Measurements from ENCODE around the gene TAS2R13. TPM values are rescaled to one million over a fixed set of nuclear protein-coding genes. Genes with fewer than 3 reads are reported as not detected.

The TAS2R13 gene
- total RNA-seq, 4 donors from 2014 or later: 4.3 to 15.6 (median 7.4) TPM

GRCh38 chr12:10861366-10861765 is 48.0 kb downstream of the TAS2R13 start:
- H3K36me3 ChIP-seq: no peaks in the 10 kb centered on the region
- no peaks in the 10 kb centered on the region for H3K27me3 ChIP-seq
- H3K27ac ChIP-seq: no peak overlapping the region
- intact Hi-C loops (cut with DNase I): no loop called here
- H3K4me1 ChIP-seq: no peaks in the 10 kb centered on the region
- no peak overlapping the region for H3K4me3 ChIP-seq (replicated peaks in 1 of 3)
- no peaks in the 10 kb centered on the region for H3K9me3 ChIP-seq
- 85 to 97% methylated on average over 2 of the region's 2 CpGs for WGBS, 2 donors
- no peak for DNase-seq
- TF ChIP-seq POLR2A (IDR thresholded peaks at IDR 0.05) (no peak), CTCF (IDR thresholded peaks at IDR 0.05) (no peak)

Other genes starting within 250 kb of the TAS2R13 start
- gene STYK1, start 235.5 kb downstream of the TAS2R13 start, total RNA-seq: under 1 TPM in 1 of 4 donors, not detected in 3; 0.40 TPM
- 100 to 1,000 TPM; 123 to 351 (median 233) TPM for gene YBX3, start 186.2 kb downstream of the TAS2R13 start, total RNA-seq
- gene TAS2R7, start 106.9 kb downstream of the TAS2R13 start, total RNA-seq: 1 to 10 TPM in 1 of 4 donors, not detected in 3; 1.1 TPM
- under 1 TPM in 1 of 4 donors, not detected in 3; 0.49 TPM for gene TAS2R8, start 102.3 kb downstream of the TAS2R13 start, total RNA-seq
- not detected for gene TAS2R9, start 99.4 kb downstream of the TAS2R13 start, total RNA-seq
- gene TAS2R10, start 83.2 kb downstream of the TAS2R13 start, total RNA-seq: 1 to 10 TPM; 1.6 to 2.8 (median 2.1) TPM
- gene PRR4, start 60.1 kb downstream of the TAS2R13 start, total RNA-seq: 1 to 10 TPM; 4.3 to 8.7 (median 7.8) TPM
- 10 to 100 TPM; 35.5 to 78.8 (median 62.1) TPM for gene PRH1, start 25.3 kb downstream of the TAS2R13 start, total RNA-seq
- not detected for gene PRH2, start 19.7 kb upstream of the TAS2R13 start, total RNA-seq
- gene TAS2R14, start 29.7 kb upstream of the TAS2R13 start, total RNA-seq: 10 to 100 TPM in 3 of 4 donors, 1 to 10 TPM in 1; 6.8 to 26.0 (median 10.3) TPM
- 10 to 100 TPM in 2 of 4 donors, 1 to 10 TPM in 2; 3.9 to 18.4 (median 7.1) TPM for gene TAS2R50, start 77.3 kb upstream of the TAS2R13 start, total RNA-seq
- 1 to 10 TPM; 6.2 to 9.8 (median 7.1) TPM for gene TAS2R20, start 88.7 kb upstream of the TAS2R13 start, total RNA-seq
- gene TAS2R19, start 113.1 kb upstream of the TAS2R13 start, total RNA-seq: 10 to 100 TPM in 2 of 4 donors, 1 to 10 TPM in 2; 7.0 to 12.0 (median 10.0) TPM
- gene TAS2R31, start 121.8 kb upstream of the TAS2R13 start, total RNA-seq: 10 to 100 TPM in 3 of 4 donors, 1 to 10 TPM in 1; 4.9 to 30.5 (median 11.9) TPM
- 1 to 10 TPM; 2.5 to 5.1 (median 4.5) TPM for gene TAS2R46, start 152.7 kb upstream of the TAS2R13 start, total RNA-seq
- 10 to 100 TPM in 2 of 4 donors, 1 to 10 TPM in 2; 2.6 to 26.2 (median 9.8) TPM for gene TAS2R43, start 182.8 kb upstream of the TAS2R13 start, total RNA-seq
- 10 to 100 TPM; 10.4 to 26.2 (median 17.9) TPM for gene TAS2R30, start 225.1 kb upstream of the TAS2R13 start, total RNA-seq

Data from thyroid gland (tissue), 4 donors.